SK-N-SH treated with all-trans-retinoic acid at 6 μM for 48 hours (cell line): ENCODE data around the gene REXO1.

ENCODE experiments used
- ATAC-seq: fragments of 200-7000 bp; cut with Tn5 transposase; 3 replicates; pipeline ENCODE4 v1.9.1; 2020; ENCODE audit warnings: mild to moderate bottlenecking, moderate library complexity
- ARNTL ChIP-seq: fragments of 450-650 bp; formaldehyde crosslinking; IDR thresholded peaks from 2 replicates; pipeline ENCODE4 v1.5.0; 2020; ENCODE audit warnings: low read depth, mild to moderate bottlenecking, moderate library complexity, borderline replicate concordance
- BACH2 ChIP-seq: fragments of 250-450 bp; sonication (Bioruptor Pico); IDR thresholded peaks from 2 replicates; pipeline ENCODE4 v1.9.0; 2021; ENCODE audit warnings: mild to moderate bottlenecking, borderline replicate concordance
- CREB5 ChIP-seq: fragments of 250-450 bp; sonication (Bioruptor Pico); IDR thresholded peaks from 2 replicates; pipeline ENCODE4 v1.5.1; 2020; ENCODE audit warnings: low read depth, mild to moderate bottlenecking, moderate library complexity
- CSDC2 ChIP-seq: fragments of 250-450 bp; sonication (Bioruptor Pico); IDR thresholded peaks from 2 replicates; pipeline ENCODE4 v1.5.0; 2020; ENCODE audit warnings: mild to moderate bottlenecking, moderate library complexity
- ESRRG ChIP-seq: fragments of 250-450 bp; sonication (Bioruptor Pico); IDR thresholded peaks from 2 replicates; pipeline ENCODE4 v1.6.1; 2021; ENCODE audit warnings: mild to moderate bottlenecking
- GLIS3 ChIP-seq: fragments of 250-450 bp; sonication (Bioruptor Pico); IDR thresholded peaks from 2 replicates; pipeline ENCODE4 v1.5.0; 2020; ENCODE audit warnings: mild to moderate bottlenecking, moderate library complexity
- ISL1 ChIP-seq: fragments of 250-450 bp; sonication (Bioruptor Pico); IDR thresholded peaks from 2 replicates; pipeline ENCODE4 v2.1.2; 2022; ENCODE audit warnings: mild to moderate bottlenecking, moderate library complexity
- OSR1 ChIP-seq: fragments of 250-450 bp; sonication (Bioruptor Pico); IDR thresholded peaks from 2 replicates; pipeline ENCODE4 v1.8.0; 2022; ENCODE audit warnings: moderate library complexity, mild to moderate bottlenecking, inconsistent platforms
- PATZ1 ChIP-seq: fragments of 250-450 bp; sonication (Bioruptor Pico); IDR thresholded peaks from 2 replicates; pipeline ENCODE4 v1.8.0; 2020; ENCODE audit warnings: mild to moderate bottlenecking, moderate library complexity, borderline replicate concordance
- PPARA ChIP-seq: fragments of 250-450 bp; sonication (Bioruptor Pico); IDR thresholded peaks from 2 replicates; pipeline ENCODE4 v1.5.0; 2020; ENCODE audit warnings: mild to moderate bottlenecking, borderline replicate concordance
- RARB ChIP-seq: fragments of 250-450 bp; sonication (Bioruptor Pico); IDR thresholded peaks from 2 replicates; pipeline ENCODE4 v1.8.0; 2021; ENCODE audit warnings: mild to moderate bottlenecking, moderate library complexity
- SNAI2 ChIP-seq: fragments of 250-450 bp; sonication (Bioruptor Pico); IDR thresholded peaks from 2 replicates; pipeline ENCODE4 v1.5.0; 2020; ENCODE audit warnings: mild to moderate bottlenecking, moderate library complexity
- TCF4 ChIP-seq: fragments of 250-450 bp; sonication (Bioruptor Pico); IDR thresholded peaks from 2 replicates; pipeline ENCODE4 v1.8.0; 2021; ENCODE audit warnings: mild to moderate bottlenecking, moderate library complexity, borderline replicate concordance
- TOX ChIP-seq: fragments of 250-450 bp; sonication (Bioruptor Pico); IDR thresholded peaks from 2 replicates; pipeline ENCODE4 v1.8.0; 2021; ENCODE audit warnings: mild to moderate bottlenecking, moderate library complexity, borderline replicate concordance
- TSHZ2 ChIP-seq: fragments of 250-450 bp; sonication (Bioruptor Pico); IDR thresholded peaks from 2 replicates; pipeline ENCODE4 v1.5.0; 2020; ENCODE audit warnings: mild to moderate bottlenecking, moderate library complexity
- ZC3H10 ChIP-seq: fragments of 250-450 bp; sonication (Bioruptor Pico); IDR thresholded peaks from 2 replicates; pipeline ENCODE4 v1.5.1; 2021; ENCODE audit warnings: mild to moderate bottlenecking, moderate library complexity
- ZFP3 ChIP-seq: fragments of 250-450 bp; sonication (Bioruptor Pico); IDR thresholded peaks from 2 replicates; pipeline ENCODE4 v1.5.0; 2020; ENCODE audit warnings: mild to moderate bottlenecking, moderate library complexity
- ZFP30 ChIP-seq: fragments of 450-650 bp; formaldehyde crosslinking; IDR thresholded peaks from 2 replicates; pipeline ENCODE4 v1.5.0; 2022; ENCODE audit warnings: mild to moderate bottlenecking, moderate library complexity
- ZNF565 ChIP-seq: fragments of 450-650 bp; formaldehyde crosslinking; conservative IDR thresholded peaks from 2 replicates; pipeline ENCODE4 v1.5.0; 2020; ENCODE audit warnings: low read depth, mild to moderate bottlenecking, moderate library complexity
- ZNF70 ChIP-seq: fragments of 450-650 bp; formaldehyde crosslinking; IDR thresholded peaks from 2 replicates; pipeline ENCODE4 v1.5.0; 2020; ENCODE audit warnings: mild to moderate bottlenecking, moderate library complexity
- ZNF8 ChIP-seq: fragments of 450-650 bp; formaldehyde crosslinking; IDR thresholded peaks from 2 replicates; pipeline ENCODE4 v1.5.0; 2020; ENCODE audit warnings: mild to moderate bottlenecking, moderate library complexity

REXO1 gene

GRCh38 chr19:1884719-1885334 lies 36.5 kb upstream of the REXO1 start:
- ATAC-seq, result peak; percentile 40
- TF ChIP-seq RARB (no peak), ISL1 (CRISPR knock-in tag) (no peak), TOX (CRISPR knock-in tag) (no peak), TSHZ2 (CRISPR knock-in tag) (no peak), ZNF70 (no peak), ZFP30 (CRISPR knock-in tag) (no peak), ARNTL (CRISPR knock-in tag) (no peak), ZC3H10 (CRISPR knock-in tag) (no peak), ZNF8 (CRISPR knock-in tag) (no peak)

- TF ChIP-seq ZNF8 (CRISPR knock-in tag), result no peak
- TF ChIP-seq ZFP30 (CRISPR knock-in tag), result no peak
- no peak for TF ChIP-seq PPARA (CRISPR knock-in tag)
- TF ChIP-seq ZC3H10 (CRISPR knock-in tag), result no peak
- TF ChIP-seq CREB5 (CRISPR knock-in tag), result no peak
- no peak for TF ChIP-seq TCF4 (CRISPR knock-in tag)
- no peak for TF ChIP-seq ESRRG
- TF ChIP-seq SNAI2 (CRISPR knock-in tag), result no peak
- TF ChIP-seq ZFP3 (CRISPR knock-in tag), result no peak
- TF ChIP-seq ISL1 (CRISPR knock-in tag), result no peak
- no peak for TF ChIP-seq OSR1 (CRISPR knock-in tag)
- no peak for TF ChIP-seq TSHZ2 (CRISPR knock-in tag)
- no peak for TF ChIP-seq CSDC2
- TF ChIP-seq PATZ1, result no peak
- TF ChIP-seq RARB, result no peak
- TF ChIP-seq GLIS3 (CRISPR knock-in tag), result no peak
- ATAC-seq, result peak; percentile 28
Measured at GRCh38 chr19:1884291-1884718, 36.0 kb upstream of the REXO1 start.

GRCh38 chr19:1883784-1884183 lies 35.5 kb upstream of the REXO1 start:
- peak; percentile 11; the same call in 1 of the 3 replicates for ATAC-seq
- TF ChIP-seq TSHZ2 (CRISPR knock-in tag) (no peak), ZC3H10 (CRISPR knock-in tag) (no peak), GLIS3 (CRISPR knock-in tag) (no peak), BACH2 (CRISPR knock-in tag) (no peak), RARB (no peak), PATZ1 (no peak), SNAI2 (CRISPR knock-in tag) (no peak), ESRRG (no peak), CREB5 (CRISPR knock-in tag) (no peak), ZNF565 (CRISPR knock-in tag) (no peak)
